ENCODE data around the gene CDKAL1.

CDKAL1 gene

DNA sequence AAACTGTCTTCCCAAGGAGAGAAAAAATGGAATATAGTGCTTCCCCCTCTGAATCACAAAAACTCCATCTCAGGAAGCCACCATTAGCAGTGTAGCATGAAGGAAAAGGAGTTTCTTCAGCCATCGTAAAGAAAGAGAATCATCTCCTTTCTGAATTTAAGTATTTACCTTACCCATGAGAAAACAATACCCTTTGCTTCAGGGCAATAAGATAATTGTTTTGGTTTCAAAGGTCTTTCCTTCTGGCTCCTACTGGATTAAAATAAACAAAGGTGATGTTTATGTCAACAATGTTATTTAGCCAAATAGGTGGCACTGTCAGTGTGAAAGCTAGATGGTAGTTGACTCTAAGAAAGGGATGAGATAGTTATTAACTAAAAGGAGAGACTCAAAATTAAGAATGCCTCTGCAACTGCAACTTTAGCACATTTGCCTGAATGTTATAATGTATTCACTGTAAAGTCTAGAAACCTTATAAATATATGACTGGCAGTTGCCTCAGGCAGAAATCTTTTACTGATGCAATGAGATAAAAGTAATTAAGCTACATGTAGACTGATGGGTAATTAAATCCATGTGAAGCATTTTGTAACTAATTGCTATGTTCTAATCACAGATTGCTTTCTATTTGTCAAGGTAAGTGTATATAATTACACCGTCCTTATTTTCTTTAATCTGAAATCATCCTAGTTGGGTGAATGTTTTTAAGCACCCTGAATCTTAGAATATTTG is 399.0 kb downstream of the CDKAL1 start:
- no peaks in the 10 kb centered on the region for H3K9me3 ChIP-seq (ENCODE audit: control insufficient read depth in 2 of 2, low read length in 2 of 2)
- H3K9ac ChIP-seq (ENCODE audit: low read length in 2 of 2), result no peak overlapping the region
- H3K27ac ChIP-seq (ENCODE audit: low read length), result no peak overlapping the region
- no peak overlapping the region for H3K4me3 ChIP-seq (ENCODE audit: low read length in 2 of 2)
- H3K27me3 ChIP-seq (ENCODE audit: control insufficient read depth in 1 of 2, insufficient read depth in 2 of 2, low read length in 2 of 2), result no peaks in the 10 kb centered on the region
- H3K4me1 ChIP-seq (ENCODE audit: control insufficient read depth, insufficient read depth, low read length), result no peaks in the 10 kb centered on the region
- H3K36me3 ChIP-seq (ENCODE audit: control insufficient read depth in 2 of 2, insufficient read depth in 2 of 2, low read length in 2 of 2), result no peaks in the 10 kb centered on the region

DNA sequence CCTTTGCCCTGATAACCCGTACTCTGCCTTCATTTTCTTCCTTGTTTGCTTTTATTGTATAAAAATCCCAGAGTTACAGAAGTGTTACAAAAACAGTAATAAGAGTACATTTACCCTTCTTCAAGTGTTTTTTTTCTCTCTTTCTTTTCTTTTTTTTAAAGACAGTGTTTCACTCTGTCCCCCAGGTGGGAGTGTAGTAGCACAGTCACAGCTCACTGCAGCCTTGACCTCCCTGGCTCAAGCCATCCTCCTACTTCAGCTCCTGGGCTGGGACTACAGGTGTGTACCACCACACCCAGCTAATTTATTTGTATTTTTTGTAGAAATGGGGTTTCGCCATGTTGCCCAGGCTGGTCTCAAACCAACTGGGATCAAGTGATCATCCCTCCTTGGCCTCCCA is 402.7 kb downstream of the CDKAL1 start:
- Histone ChIP-seq H3K4me3 (ENCODE audit: low read length in 2 of 2) (no peak overlapping the region), H3K36me3 (ENCODE audit: control insufficient read depth in 2 of 2, insufficient read depth in 2 of 2, low read length in 2 of 2) (no peaks in the 10 kb centered on the region)

DNA sequence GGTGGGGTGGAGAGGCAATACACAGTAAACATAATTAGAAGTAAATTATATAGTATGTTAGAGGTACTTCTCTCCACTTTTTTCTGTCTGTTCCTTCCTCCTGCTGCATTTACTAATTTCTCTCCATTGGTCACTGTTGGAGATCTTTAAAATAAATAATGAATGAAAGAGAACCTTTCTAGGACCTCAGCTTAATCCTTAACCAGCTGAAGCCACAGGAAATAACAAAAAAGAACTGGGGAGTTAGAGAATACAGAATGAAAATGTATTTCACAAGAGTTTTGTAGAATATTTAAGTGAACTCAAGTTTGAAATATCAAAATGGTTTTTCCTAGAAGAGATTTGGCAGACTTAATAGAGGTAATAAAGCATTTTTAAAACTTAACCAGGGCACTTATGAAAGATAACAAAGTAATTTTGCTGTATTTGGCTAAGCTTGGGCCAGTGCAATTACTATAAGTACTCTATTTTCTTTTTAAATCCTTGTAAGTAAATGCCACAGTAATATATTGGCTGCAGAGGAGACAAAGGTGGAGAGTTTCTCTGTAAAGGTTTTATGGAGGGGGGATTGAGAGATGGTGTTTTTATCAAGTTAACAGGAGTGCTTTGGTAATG is 405.0 kb downstream of the CDKAL1 start:
- no peaks in the 10 kb centered on the region for H3K4me1 ChIP-seq (ENCODE audit: control insufficient read depth, insufficient read depth, low read length)
- H3K36me3 ChIP-seq (ENCODE audit: control insufficient read depth in 2 of 2, insufficient read depth in 2 of 2, low read length in 2 of 2), result no peaks in the 10 kb centered on the region
- no peak overlapping the region for H3K9ac ChIP-seq (ENCODE audit: low read length in 2 of 2)
- no peaks in the 10 kb centered on the region for H3K27me3 ChIP-seq (ENCODE audit: control insufficient read depth in 1 of 2, insufficient read depth in 2 of 2, low read length in 2 of 2)
- H3K9me3 ChIP-seq (ENCODE audit: control insufficient read depth in 2 of 2, low read length in 2 of 2), result no peaks in the 10 kb centered on the region
- no peak overlapping the region for H3K4me3 ChIP-seq (ENCODE audit: low read length in 2 of 2)
- no peak overlapping the region for H3K27ac ChIP-seq (ENCODE audit: low read length)

More for the DNA sequence above, 402.7 kb downstream of the CDKAL1 start:
- no peak overlapping the region for H3K27ac ChIP-seq (ENCODE audit: low read length)
- no peaks in the 10 kb centered on the region for H3K4me1 ChIP-seq (ENCODE audit: control insufficient read depth, insufficient read depth, low read length)
- no peaks in the 10 kb centered on the region for H3K9me3 ChIP-seq (ENCODE audit: control insufficient read depth in 2 of 2, low read length in 2 of 2)
- H3K9ac ChIP-seq (ENCODE audit: low read length in 2 of 2), result no peak overlapping the region
- no peaks in the 10 kb centered on the region for H3K27me3 ChIP-seq (ENCODE audit: control insufficient read depth in 1 of 2, insufficient read depth in 2 of 2, low read length in 2 of 2)

DNA sequence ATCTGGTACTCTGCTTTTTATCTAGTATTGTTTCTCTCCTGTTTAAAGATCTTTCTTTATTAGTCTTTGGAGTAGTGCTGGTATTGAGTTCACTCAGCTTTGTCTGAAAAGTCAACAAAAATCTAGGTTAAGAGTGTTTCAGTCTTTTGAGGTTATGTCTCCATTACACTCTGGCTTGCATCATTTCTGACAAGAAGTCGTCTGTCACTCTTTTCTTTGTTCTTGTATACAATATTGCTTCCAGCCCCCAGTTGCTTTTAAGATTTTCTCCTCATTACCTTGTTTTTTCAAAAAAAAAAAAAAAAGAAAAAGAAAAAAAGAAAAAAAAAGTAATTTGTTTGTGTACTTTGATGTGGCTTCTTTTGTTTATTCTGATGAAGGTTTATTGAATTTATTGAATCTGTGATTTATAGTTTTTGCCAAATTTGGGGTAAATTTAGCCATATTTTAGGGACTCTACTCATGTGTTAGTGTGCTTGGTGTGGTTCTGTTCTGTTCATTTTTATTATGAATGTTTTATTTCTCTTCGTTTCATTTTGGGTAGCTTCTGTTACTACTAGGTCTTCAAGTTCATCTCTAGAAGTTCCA is 408.9 kb downstream of the CDKAL1 start:
- Histone ChIP-seq H3K4me1 (ENCODE audit: control insufficient read depth, insufficient read depth, low read length) (no peaks in the 10 kb centered on the region), H3K9ac (ENCODE audit: low read length in 2 of 2) (no peak overlapping the region), H3K27ac (ENCODE audit: low read length) (no peak overlapping the region), H3K4me3 (ENCODE audit: low read length in 2 of 2) (no peak overlapping the region), H3K9me3 (ENCODE audit: control insufficient read depth in 2 of 2, low read length in 2 of 2) (no peaks in the 10 kb centered on the region), H3K36me3 (ENCODE audit: control insufficient read depth in 2 of 2, insufficient read depth in 2 of 2, low read length in 2 of 2) (no peaks in the 10 kb centered on the region), H3K27me3 (ENCODE audit: control insufficient read depth in 1 of 2, insufficient read depth in 2 of 2, low read length in 2 of 2) (no peaks in the 10 kb centered on the region)

DNA sequence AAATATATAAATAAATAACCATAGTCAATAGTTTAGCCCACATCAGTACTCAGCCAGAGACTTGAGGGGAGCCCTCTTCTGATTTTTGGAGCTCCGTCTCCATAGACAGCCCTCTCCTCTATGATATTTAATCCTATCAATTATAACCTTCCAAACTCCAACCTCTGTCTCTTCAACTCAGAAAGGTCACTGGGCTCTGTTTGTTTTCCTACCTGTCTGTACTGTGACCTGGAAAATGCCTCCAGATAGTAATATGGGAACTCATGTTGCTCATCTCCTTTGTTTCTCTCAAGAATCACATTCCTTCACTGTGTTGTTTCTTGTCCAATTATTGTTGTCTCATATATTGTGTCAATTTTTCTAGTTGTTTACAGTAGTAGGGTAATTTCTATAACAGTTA is 409.7 kb downstream of the CDKAL1 start:
- Histone ChIP-seq H3K4me3 (ENCODE audit: low read length in 2 of 2) (no peak overlapping the region), H3K27ac (ENCODE audit: low read length) (no peak overlapping the region), H3K4me1 (ENCODE audit: control insufficient read depth, insufficient read depth, low read length) (no peaks in the 10 kb centered on the region)

DNA sequence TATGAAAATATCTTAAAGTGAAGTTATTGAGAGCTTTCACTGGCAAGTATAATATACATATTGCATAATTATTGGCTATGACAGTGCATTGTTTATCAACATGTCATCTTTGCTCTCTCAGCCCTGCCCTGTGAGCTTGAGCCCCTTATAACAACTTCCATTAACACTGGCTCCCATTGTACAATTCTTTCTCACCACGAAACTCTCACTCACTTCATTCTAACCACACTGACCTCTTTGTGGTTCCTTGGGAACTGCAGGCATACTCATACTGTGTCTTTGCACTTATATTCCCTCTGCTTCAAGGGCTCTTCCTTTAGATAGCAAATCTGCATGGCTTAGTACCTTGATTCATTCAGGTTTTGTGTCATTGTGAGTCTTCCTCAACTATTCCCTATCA is 411.8 kb downstream of the CDKAL1 start:
- Histone ChIP-seq H3K27ac (ENCODE audit: low read length) (no peak overlapping the region), H3K4me3 (ENCODE audit: low read length in 2 of 2) (no peak overlapping the region), H3K36me3 (ENCODE audit: control insufficient read depth in 2 of 2, insufficient read depth in 2 of 2, low read length in 2 of 2) (no peaks in the 10 kb centered on the region), H3K4me1 (ENCODE audit: control insufficient read depth, insufficient read depth, low read length) (no peaks in the 10 kb centered on the region), H3K9ac (ENCODE audit: low read length in 2 of 2) (no peak overlapping the region), H3K27me3 (ENCODE audit: control insufficient read depth in 1 of 2, insufficient read depth in 2 of 2, low read length in 2 of 2) (no peaks in the 10 kb centered on the region), H3K9me3 (ENCODE audit: control insufficient read depth in 2 of 2, low read length in 2 of 2) (no peaks in the 10 kb centered on the region)

More for the DNA sequence above, 409.7 kb downstream of the CDKAL1 start:
- H3K27me3 ChIP-seq (ENCODE audit: control insufficient read depth in 1 of 2, insufficient read depth in 2 of 2, low read length in 2 of 2), result no peaks in the 10 kb centered on the region
- H3K36me3 ChIP-seq (ENCODE audit: control insufficient read depth in 2 of 2, insufficient read depth in 2 of 2, low read length in 2 of 2), result no peaks in the 10 kb centered on the region
- H3K9me3 ChIP-seq (ENCODE audit: control insufficient read depth in 2 of 2, low read length in 2 of 2), result no peaks in the 10 kb centered on the region
- H3K9ac ChIP-seq (ENCODE audit: low read length in 2 of 2), result no peak overlapping the region

DNA sequence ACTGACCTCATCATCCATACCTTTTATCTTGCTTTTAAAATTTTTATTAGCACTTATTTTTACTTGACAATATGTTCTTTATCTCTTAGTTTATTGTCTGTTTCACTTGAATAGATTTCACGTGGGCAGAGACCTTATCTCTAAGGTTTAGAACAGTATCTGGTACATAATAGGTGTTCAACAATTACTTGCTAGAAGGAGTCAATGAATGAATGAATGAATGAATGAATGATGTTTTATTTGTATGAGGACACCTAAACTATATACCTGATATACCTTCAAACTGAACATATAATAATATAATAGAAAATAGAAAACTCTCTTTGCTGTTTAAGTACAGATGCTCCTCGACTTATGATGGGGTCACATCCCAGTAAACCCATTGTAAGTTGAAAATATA is 412.6 kb downstream of the CDKAL1 start:
- H3K27ac ChIP-seq (ENCODE audit: low read length), result no peak overlapping the region
- no peak overlapping the region for H3K9ac ChIP-seq (ENCODE audit: low read length in 2 of 2)
- no peak overlapping the region for H3K4me3 ChIP-seq (ENCODE audit: low read length in 2 of 2)
- no peaks in the 10 kb centered on the region for H3K9me3 ChIP-seq (ENCODE audit: control insufficient read depth in 2 of 2, low read length in 2 of 2)
- H3K27me3 ChIP-seq (ENCODE audit: control insufficient read depth in 1 of 2, insufficient read depth in 2 of 2, low read length in 2 of 2), result no peaks in the 10 kb centered on the region
- H3K36me3 ChIP-seq (ENCODE audit: control insufficient read depth in 2 of 2, insufficient read depth in 2 of 2, low read length in 2 of 2), result no peaks in the 10 kb centered on the region
- no peaks in the 10 kb centered on the region for H3K4me1 ChIP-seq (ENCODE audit: control insufficient read depth, insufficient read depth, low read length)

DNA sequence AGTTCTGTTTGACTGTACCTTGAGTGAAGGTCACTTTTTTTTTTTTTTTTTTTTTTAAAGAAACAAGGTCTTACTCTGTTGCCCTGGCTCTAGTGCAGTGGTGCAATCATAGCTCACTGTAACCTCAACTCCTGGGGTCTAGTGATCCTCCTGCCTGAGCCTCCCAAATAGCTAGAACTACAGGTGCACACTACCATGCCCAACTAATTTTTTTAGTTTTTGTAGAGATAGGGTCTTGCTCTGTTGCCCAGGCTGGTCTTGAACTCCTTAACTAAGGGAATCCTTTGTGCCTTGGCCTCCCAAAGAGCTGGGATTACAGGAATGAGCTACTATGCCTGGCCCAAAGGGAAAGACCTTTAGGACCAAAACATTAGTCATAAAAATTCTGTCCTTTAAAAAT is 413.7 kb downstream of the CDKAL1 start:
- H3K27ac ChIP-seq (ENCODE audit: low read length), result no peak overlapping the region
- H3K4me3 ChIP-seq (ENCODE audit: low read length in 2 of 2), result no peak overlapping the region
- H3K9ac ChIP-seq (ENCODE audit: low read length in 2 of 2), result no peak overlapping the region
- H3K9me3 ChIP-seq (ENCODE audit: control insufficient read depth in 2 of 2, low read length in 2 of 2), result no peaks in the 10 kb centered on the region
- H3K4me1 ChIP-seq (ENCODE audit: control insufficient read depth, insufficient read depth, low read length), result no peaks in the 10 kb centered on the region
- H3K27me3 ChIP-seq (ENCODE audit: control insufficient read depth in 1 of 2, insufficient read depth in 2 of 2, low read length in 2 of 2), result no peaks in the 10 kb centered on the region
- H3K36me3 ChIP-seq (ENCODE audit: control insufficient read depth in 2 of 2, insufficient read depth in 2 of 2, low read length in 2 of 2), result no peaks in the 10 kb centered on the region

DNA sequence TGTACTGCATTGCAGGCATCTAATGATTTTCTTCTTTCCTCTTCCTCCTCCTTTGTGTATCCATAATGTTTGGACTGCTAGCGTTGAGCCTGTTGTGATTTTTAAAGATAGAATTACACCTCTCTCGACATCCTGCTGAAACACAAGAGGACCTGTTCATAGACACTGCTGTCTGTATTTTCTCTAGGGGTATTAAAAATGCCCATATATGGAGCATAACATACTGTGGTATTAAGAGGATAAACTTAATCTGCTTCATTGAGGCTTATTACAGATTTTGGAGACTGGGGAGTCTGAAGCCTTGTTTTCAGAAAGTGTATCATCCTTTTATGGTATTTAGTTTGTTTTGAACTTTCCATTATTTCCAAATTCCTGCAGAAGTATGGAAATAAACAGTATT is 414.3 kb downstream of the CDKAL1 start:
- H3K9me3 ChIP-seq (ENCODE audit: control insufficient read depth in 2 of 2, low read length in 2 of 2), result no peaks in the 10 kb centered on the region
- no peak overlapping the region for H3K4me3 ChIP-seq (ENCODE audit: low read length in 2 of 2)
- H3K36me3 ChIP-seq (ENCODE audit: control insufficient read depth in 2 of 2, insufficient read depth in 2 of 2, low read length in 2 of 2), result no peaks in the 10 kb centered on the region
- no peaks in the 10 kb centered on the region for H3K4me1 ChIP-seq (ENCODE audit: control insufficient read depth, insufficient read depth, low read length)
- H3K27ac ChIP-seq (ENCODE audit: low read length), result no peak overlapping the region
- H3K27me3 ChIP-seq (ENCODE audit: control insufficient read depth in 1 of 2, insufficient read depth in 2 of 2, low read length in 2 of 2), result no peaks in the 10 kb centered on the region
- no peak overlapping the region for H3K9ac ChIP-seq (ENCODE audit: low read length in 2 of 2)

DNA sequence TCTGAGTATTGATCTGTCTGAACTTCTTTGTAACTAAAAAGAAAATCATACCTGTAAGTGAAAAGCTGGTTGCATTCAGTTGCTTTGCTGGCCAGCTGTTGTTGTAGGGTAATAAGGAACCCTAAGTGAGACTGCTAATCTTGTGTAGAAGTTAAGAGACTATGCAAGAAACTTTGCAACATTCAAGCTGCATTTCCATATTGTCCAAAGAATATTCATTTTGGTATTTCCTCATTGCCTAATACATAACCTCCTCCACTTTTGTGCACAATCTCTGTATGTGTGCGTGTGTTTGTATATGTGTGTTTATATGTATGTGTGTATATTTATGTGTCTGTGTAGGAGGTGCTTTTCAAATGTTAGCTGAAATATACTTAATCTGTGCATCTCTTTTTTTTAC is 414.9 kb downstream of the CDKAL1 start:
- no peaks in the 10 kb centered on the region for H3K36me3 ChIP-seq (ENCODE audit: control insufficient read depth in 2 of 2, insufficient read depth in 2 of 2, low read length in 2 of 2)
- no peaks in the 10 kb centered on the region for H3K4me1 ChIP-seq (ENCODE audit: control insufficient read depth, insufficient read depth, low read length)
- H3K27ac ChIP-seq (ENCODE audit: low read length), result no peak overlapping the region
- H3K9me3 ChIP-seq (ENCODE audit: control insufficient read depth in 2 of 2, low read length in 2 of 2), result no peaks in the 10 kb centered on the region
- H3K9ac ChIP-seq (ENCODE audit: low read length in 2 of 2), result no peak overlapping the region
- H3K4me3 ChIP-seq (ENCODE audit: low read length in 2 of 2), result no peak overlapping the region
- no peaks in the 10 kb centered on the region for H3K27me3 ChIP-seq (ENCODE audit: control insufficient read depth in 1 of 2, insufficient read depth in 2 of 2, low read length in 2 of 2)
